OCI-LY1 (cell line): ENCODE measurements around the gene MAN1C1.

Experiments
- EZH2 ChIP-seq: fragments of 200-600 bp; sonication (generic), shearing (Covaris generic); IDR thresholded peaks from 2 replicates; pipeline ENCODE4 v1.8.0; 2017; ENCODE audit warnings: borderline replicate concordance, mixed run types, mild to moderate bottlenecking, antibody characterized with exemption, low read length, moderate library complexity, mixed read lengths
- TF ChIP-seq, protein P1 (sequence below): fragments of 200-600 bp; sonication (generic), shearing (Covaris generic); IDR thresholded peaks from 2 replicates; pipeline ENCODE4 v1.5.1; 2017; ENCODE audit warnings: mild to moderate bottlenecking, antibody characterized with exemption, low read length, moderate library complexity, mixed read lengths

DNA sequence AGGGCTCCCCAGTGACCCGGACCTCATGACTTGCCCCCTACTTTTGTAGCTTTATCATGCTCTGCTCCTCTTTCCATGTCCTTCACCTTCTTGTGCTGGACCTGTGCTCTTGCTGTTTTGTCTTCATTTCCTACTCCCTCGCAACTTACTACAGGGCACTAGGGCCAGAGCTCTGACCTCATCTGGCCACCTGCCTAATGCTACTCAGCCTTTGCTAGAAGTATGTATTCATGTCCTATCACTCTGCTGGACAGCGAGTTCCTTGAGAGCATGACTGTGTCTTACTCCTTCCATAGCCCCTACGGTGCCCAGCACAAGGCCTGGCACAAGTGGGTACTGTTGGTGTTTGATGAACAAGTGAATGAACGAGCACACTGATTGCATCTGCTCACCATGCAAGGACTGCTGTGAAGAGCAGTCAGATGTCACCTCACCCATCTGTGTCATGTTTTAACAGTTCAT, 205.1 kb downstream of the MAN1C1 start:
- TF ChIP-seq, protein P1, sequence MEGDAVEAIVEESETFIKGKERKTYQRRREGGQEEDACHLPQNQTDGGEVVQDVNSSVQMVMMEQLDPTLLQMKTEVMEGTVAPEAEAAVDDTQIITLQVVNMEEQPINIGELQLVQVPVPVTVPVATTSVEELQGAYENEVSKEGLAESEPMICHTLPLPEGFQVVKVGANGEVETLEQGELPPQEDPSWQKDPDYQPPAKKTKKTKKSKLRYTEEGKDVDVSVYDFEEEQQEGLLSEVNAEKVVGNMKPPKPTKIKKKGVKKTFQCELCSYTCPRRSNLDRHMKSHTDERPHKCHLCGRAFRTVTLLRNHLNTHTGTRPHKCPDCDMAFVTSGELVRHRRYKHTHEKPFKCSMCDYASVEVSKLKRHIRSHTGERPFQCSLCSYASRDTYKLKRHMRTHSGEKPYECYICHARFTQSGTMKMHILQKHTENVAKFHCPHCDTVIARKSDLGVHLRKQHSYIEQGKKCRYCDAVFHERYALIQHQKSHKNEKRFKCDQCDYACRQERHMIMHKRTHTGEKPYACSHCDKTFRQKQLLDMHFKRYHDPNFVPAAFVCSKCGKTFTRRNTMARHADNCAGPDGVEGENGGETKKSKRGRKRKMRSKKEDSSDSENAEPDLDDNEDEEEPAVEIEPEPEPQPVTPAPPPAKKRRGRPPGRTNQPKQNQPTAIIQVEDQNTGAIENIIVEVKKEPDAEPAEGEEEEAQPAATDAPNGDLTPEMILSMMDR, result no peak
- TF ChIP-seq EZH2, result no peak
